Hypothalamus (tissue), 51 donors: ENCODE data around the gene PGP.

Experiments
- DNase-seq, 51 donors: peaks; one replicate each; lab custom pipeline; 2025; lab: John Stamatoyannopoulos, UW

PGP gene

GRCh38 chr16:2237493-2238149, 23.0 kb upstream of the PGP start:
- DNase-seq, result no peak

- no peak for DNase-seq
Observed at GRCh38 chr16:2237102-2237482, 22.5 kb upstream of the PGP start.

GRCh38 chr16:2236337-2237101, 21.9 kb upstream of the PGP start, which contains the start of gene DNASE1L2:
Gene DNASE1L2, plus strand, starts transcription at chr16:2236444. Its CDS starts 373 bp downstream, at chr16:2236817.
- no peak for DNase-seq

- DNase-seq, result no peak
Observed at GRCh38 chr16:2235695-2236336, 21.2 kb upstream of the PGP start.

- DNase-seq, result no peak
Observed at GRCh38 chr16:2235234-2235651, 20.6 kb upstream of the PGP start.

GRCh38 chr16:2234813-2235170, 20.2 kb upstream of the PGP start:
- no peak for DNase-seq

GRCh38 chr16:2233872-2234812, 19.5 kb upstream of the PGP start:
- DNase-seq, result no peak

- no peak for DNase-seq
Observed at GRCh38 chr16:2233046-2233775, 18.6 kb upstream of the PGP start.

- no peak for DNase-seq
Observed at GRCh38 chr16:2232094-2232990, 17.7 kb upstream of the PGP start.

- no peak for DNase-seq
Observed at GRCh38 chr16:2231016-2231931, 16.6 kb upstream of the PGP start.

- DNase-seq, result no peak
Observed at GRCh38 chr16:2230376-2230775, 15.7 kb upstream of the PGP start.

- no peak for DNase-seq
Observed at GRCh38 chr16:2229632-2230250, 15.1 kb upstream of the PGP start.

- DNase-seq, result no peak
Observed at GRCh38 chr16:2229091-2229490, 14.5 kb upstream of the PGP start.

GRCh38 chr16:2228161-2228824, 13.7 kb upstream of the PGP start:
- no peak for DNase-seq

GRCh38 chr16:2226918-2227317, 12.3 kb upstream of the PGP start:
- no peak for DNase-seq

- DNase-seq, result no peak
Observed at GRCh38 chr16:2226245-2226793, 11.7 kb upstream of the PGP start.
